Activated CD8-positive, alpha-beta T cell treated with anti-CD3 and anti-CD28 coated beads, Interleukin-2, amount 10 ng/mL, durations not matched to agents 7 days and 5 days (primary cell): ENCODE data around the gene HGS. TPM values are rescaled to one million over a fixed set of nuclear protein-coding genes. Genes with fewer than 3 reads are reported as not detected.
"Not testable (repeated sequence)": the region's sequence is repeated elsewhere in the genome, so short reads cannot be mapped to it uniquely, and the experiment has no call there.

Experiments used
- ATAC-seq: fragments of 150-1000 bp; cut with Tn5 transposase; one replicate; pipeline ENCODE4 v1.10.0; 2021; ENCODE audit warnings: moderate library complexity
- CTCF ChIA-PET: fragments of 350-600 bp; sonication (Branson Sonifier 250); formaldehyde crosslinking; loops from one replicate; lab custom pipeline; 2021; ENCODE audit warnings: antibody characterized with exemption; lab: Charles Lee
- POLR2A ChIA-PET: fragments of 350-600 bp; sonication (Branson Sonifier 250); formaldehyde crosslinking; loops from one replicate; lab custom pipeline; 2021; ENCODE audit warnings: antibody characterized with exemption; lab: Charles Lee
- DNase-seq: peaks from one replicate; pipeline ENCODE4 v3.0.0-alpha.2; 2020
- H3K27ac Mint-ChIP-seq: one replicate; pipeline ENCODE4 v1.8.0; 2021; ENCODE audit warnings: mild to moderate bottlenecking, mixed read lengths
- H3K27me3 Mint-ChIP-seq: one replicate; pipeline ENCODE4 v1.8.0; 2021; ENCODE audit warnings: low read depth, mixed read lengths
- H3K36me3 Mint-ChIP-seq: one replicate; pipeline ENCODE4 v1.8.0; 2021; ENCODE audit warnings: low read depth, mixed read lengths
- H3K4me1 Mint-ChIP-seq: one replicate; pipeline ENCODE4 v1.8.0; 2021; ENCODE audit warnings: low read depth, mixed read lengths
- H3K4me3 Mint-ChIP-seq: one replicate; pipeline ENCODE4 v1.8.0; 2021; ENCODE audit warnings: mild to moderate bottlenecking, mixed read lengths
- H3K9me3 Mint-ChIP-seq: one replicate; pipeline ENCODE4 v1.8.0; 2022; ENCODE audit warnings: mixed read lengths; ENCODE audit not compliant: insufficient read depth
- total RNA-seq, 2 experiments: library from RNA; stranded (reverse); gene quantifications; one replicate each; pipeline ENCODE4 v1.2.3, GENCODE V29; 2021

HGS gene
- total RNA-seq, 2 experiments from 2014 or later: 107 to 128 TPM

- DNase-seq (no peak), ATAC-seq (no peak)
- CTCF ChIA-PET: no interaction called here
- peaks cover 10% of the 10 kb centered on the region for H3K27me3 Mint-ChIP-seq
- no peak overlapping the region for H3K27ac Mint-ChIP-seq
- H3K36me3 Mint-ChIP-seq: no peaks in the 10 kb centered on the region
- no peaks in the 10 kb centered on the region for H3K9me3 Mint-ChIP-seq
- H3K4me1 Mint-ChIP-seq: peaks cover 10% of the 10 kb centered on the region
- POLR2A ChIA-PET: no interaction called here
- H3K4me3 Mint-ChIP-seq: no peak overlapping the region
Observed at GRCh38 chr17:81727324-81728031, 43.7 kb downstream of the HGS start.

DNA sequence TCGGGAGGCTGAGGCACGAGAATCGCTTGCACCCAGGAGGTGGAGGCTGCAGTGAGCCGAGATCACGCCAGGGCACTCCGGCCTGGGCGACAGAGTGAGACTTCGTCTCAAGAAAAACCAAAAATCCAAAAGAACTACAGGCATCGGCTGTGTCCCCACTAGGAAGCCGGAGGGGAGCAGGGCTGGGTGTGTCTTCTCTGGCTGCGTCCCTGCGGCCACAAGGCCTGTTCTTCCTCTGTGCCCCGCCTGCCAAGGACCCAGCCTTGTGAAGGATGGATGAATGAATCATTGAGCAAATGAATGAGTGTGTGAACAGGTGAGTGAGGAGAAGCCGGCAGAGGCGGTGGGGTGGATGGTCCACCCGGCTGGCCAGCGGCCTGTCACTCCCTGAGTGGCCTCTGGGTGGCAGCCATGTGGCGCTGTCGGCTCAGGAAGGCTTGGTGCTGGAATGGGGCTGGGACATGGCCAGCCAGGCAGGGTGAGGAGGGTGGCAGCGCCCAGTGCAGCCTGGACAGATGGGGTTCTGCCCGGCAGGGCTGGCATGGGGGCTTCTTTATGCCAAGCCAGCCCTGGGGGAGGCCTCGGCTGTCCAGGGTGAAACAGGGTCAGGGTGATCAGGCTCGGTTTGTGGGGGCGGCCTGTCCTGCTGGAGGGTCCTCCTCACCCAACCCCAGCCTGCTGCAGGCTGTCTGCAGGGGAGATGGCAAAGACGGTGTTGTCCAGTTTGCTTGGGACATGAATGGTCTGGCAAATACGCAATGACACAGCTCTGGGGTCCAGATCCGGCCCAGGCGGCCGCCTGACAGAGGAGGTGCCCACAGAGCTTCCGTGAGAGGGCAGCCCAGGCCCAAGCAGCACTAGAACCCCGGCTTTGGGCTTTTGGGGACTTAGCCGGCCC, 49.9 kb downstream of the HGS start:
- Mint-ChIP-seq H3K4me1 (peaks cover 18% of the 10 kb centered on the region), H3K27ac (no peak overlapping the region), H3K4me3 (no peak overlapping the region), H3K9me3 (no peaks in the 10 kb centered on the region), H3K36me3 (no peaks in the 10 kb centered on the region), H3K27me3 (peaks cover 4% of the 10 kb centered on the region)
- ATAC-seq: peak; percentile 81
- POLR2A ChIA-PET: interaction anchor here (0.6 kb wide), 1 partner anchor 139 kb away, joined by 3 read pairs; no protein-coding TSS in a partner anchor
- DNase-seq: peak; percentile 77
- CTCF ChIA-PET: interaction anchor here (0.8 kb wide), 1 partner anchor 12 kb away, joined by 4 read pairs; no protein-coding TSS in a partner anchor

DNA sequence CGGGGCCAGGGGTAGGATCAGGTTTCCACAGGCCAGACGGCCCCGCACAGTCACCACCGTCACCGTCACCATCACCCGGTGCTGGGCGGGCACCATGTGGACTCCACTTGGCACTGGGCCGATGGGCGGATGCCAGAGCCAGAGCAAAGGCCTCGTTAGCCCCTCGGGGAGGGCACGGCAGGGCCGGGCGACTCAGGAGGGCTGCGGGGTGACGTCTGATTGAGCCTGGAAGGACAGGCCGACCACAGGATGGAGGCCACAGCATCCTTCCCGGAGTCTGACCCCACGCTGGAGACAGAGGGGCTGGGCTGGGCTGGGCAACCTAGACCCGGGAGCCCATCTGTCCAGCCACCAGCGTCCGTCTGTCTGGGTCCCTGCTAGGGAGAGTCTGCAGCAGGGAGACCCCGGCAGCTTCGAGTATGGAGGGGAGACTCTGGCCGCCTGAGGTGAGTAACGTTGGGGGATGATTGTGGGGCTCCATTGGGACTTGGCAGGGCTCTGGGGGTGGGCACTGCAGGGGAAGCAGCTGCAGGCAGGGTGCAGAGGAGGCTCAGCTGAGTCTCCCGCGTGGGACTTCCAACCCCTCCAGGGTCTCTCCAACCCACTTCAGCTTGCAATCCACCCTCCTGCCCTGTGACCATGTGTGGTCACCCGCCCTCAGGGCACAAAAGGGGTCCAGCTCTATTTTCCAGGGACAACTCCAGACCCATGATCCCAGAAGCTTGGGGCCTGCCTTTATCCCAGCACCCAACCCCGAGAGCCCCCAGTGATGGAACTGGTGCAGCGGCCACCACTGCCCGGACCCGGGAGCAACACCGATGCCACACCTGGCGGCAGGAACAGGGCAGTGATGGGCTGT, 50.8 kb downstream of the HGS start:
- H3K4me3 Mint-ChIP-seq: no peak overlapping the region
- no peak for ATAC-seq
- H3K4me1 Mint-ChIP-seq: peaks cover 18% of the 10 kb centered on the region
- no peak overlapping the region for H3K27ac Mint-ChIP-seq
- H3K36me3 Mint-ChIP-seq: no peaks in the 10 kb centered on the region
- POLR2A ChIA-PET: interaction anchor here (1.1 kb wide), 1 partner anchor 71 kb away, joined by 3 read pairs; no protein-coding TSS in a partner anchor
- CTCF ChIA-PET: no interaction called here
- peaks cover 4% of the 10 kb centered on the region for H3K27me3 Mint-ChIP-seq
- no peak for DNase-seq
- no peaks in the 10 kb centered on the region for H3K9me3 Mint-ChIP-seq

GRCh38 chr17:81735264-81736102, 51.7 kb downstream of the HGS start:
- no peaks in the 10 kb centered on the region for H3K9me3 Mint-ChIP-seq
- H3K27ac Mint-ChIP-seq: no peak overlapping the region
- peak; percentile 38 for DNase-seq
- H3K27me3 Mint-ChIP-seq: peaks cover 7% of the 10 kb centered on the region
- peak overlapping the region; percentile 48 for H3K4me3 Mint-ChIP-seq
- no peaks in the 10 kb centered on the region for H3K36me3 Mint-ChIP-seq
- ATAC-seq: peak; percentile 48
- H3K4me1 Mint-ChIP-seq: peaks cover 18% of the 10 kb centered on the region
- ChIA-PET POLR2A (interaction anchor here (1.1 to 1.4 kb wide), 2 partner anchors 72 to 106 kb away, joined by 3 to 5 read pairs; no protein-coding TSS in a partner anchor), CTCF (interaction anchor here (0.8 kb wide), 1 partner anchor 134 kb away, joined by 3 read pairs; no protein-coding TSS in a partner anchor)

- POLR2A ChIA-PET: interaction anchor here (0.6 to 1.6 kb wide), 2 partner anchors 132 to 730 kb away, joined by 4 to 5 read pairs; no protein-coding TSS in a partner anchor
- ATAC-seq: no peak
- H3K27ac Mint-ChIP-seq: no peak overlapping the region
Observed at GRCh38 chr17:81737947-81738800, 54.4 kb downstream of the HGS start.

DNA sequence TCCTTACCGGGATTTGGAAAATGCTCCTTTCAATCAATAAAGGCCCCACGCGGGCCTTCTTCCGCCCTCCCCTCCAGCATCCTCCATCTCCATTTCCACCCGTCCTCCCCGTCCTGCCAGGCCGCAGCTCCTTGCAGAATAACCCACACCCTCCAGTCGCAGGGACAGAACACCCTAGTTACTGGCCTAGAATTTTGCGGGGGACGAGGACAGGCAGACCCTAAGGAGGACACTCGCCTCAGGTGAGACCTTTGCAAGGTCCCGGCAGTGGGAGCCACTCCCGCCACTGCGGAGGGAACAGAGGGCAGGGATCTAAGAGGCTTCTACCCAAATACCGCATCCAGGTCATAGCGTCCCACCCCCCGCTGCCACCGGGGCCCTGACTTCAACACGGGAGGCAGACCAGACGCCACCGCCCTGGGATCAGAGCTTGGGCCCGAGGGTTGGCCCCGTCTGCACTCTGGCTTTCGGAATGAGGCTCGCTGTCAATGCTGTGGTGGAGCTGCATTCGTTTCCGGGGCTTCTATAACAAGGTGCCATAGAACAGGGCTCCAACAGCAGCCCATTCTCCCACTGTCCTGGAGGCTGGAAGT, 55.1 kb downstream of the HGS start:
- Mint-ChIP-seq H3K4me1 (peaks cover 9% of the 10 kb centered on the region), H3K9me3 (no peaks in the 10 kb centered on the region)

More at GRCh38 chr17:81737947-81738800, 54.4 kb downstream of the HGS start:
- H3K27me3 Mint-ChIP-seq: peaks cover 13% of the 10 kb centered on the region
- CTCF ChIA-PET: no interaction called here
- DNase-seq: no peak
- no peaks in the 10 kb centered on the region for H3K9me3 Mint-ChIP-seq
- H3K36me3 Mint-ChIP-seq: no peaks in the 10 kb centered on the region
- peaks cover 14% of the 10 kb centered on the region for H3K4me1 Mint-ChIP-seq
- H3K4me3 Mint-ChIP-seq: no peak overlapping the region

GRCh38 chr17:81739593-81739992, 55.8 kb downstream of the HGS start:
- H3K9me3 Mint-ChIP-seq, ATAC-seq, POLR2A ChIA-PET, H3K4me1 Mint-ChIP-seq, CTCF ChIA-PET, H3K36me3 Mint-ChIP-seq, H3K4me3 Mint-ChIP-seq, H3K27ac Mint-ChIP-seq, DNase-seq: not testable (repeated sequence)
- peaks cover 10% of the 10 kb centered on the region for H3K27me3 Mint-ChIP-seq

More for the DNA sequence above, 55.1 kb downstream of the HGS start:
- Mint-ChIP-seq H3K4me3 (no peak overlapping the region), H3K27ac (no peak overlapping the region), H3K36me3 (no peaks in the 10 kb centered on the region), H3K27me3 (peaks cover 10% of the 10 kb centered on the region)
- POLR2A ChIA-PET: interaction anchor here (0.6 kb wide), 1 partner anchor 729 kb away, joined by 5 read pairs; no protein-coding TSS in a partner anchor
- CTCF ChIA-PET: no interaction called here
- DNase-seq (no peak), ATAC-seq (no peak)

GRCh38 chr17:81740395-81740961, 56.7 kb downstream of the HGS start:
- no peak overlapping the region for H3K4me3 Mint-ChIP-seq
- DNase-seq (no peak), ATAC-seq (peak; percentile 20)
- H3K36me3 Mint-ChIP-seq: no peaks in the 10 kb centered on the region
- no peaks in the 10 kb centered on the region for H3K9me3 Mint-ChIP-seq
- H3K27ac Mint-ChIP-seq: no peak overlapping the region
- H3K27me3 Mint-ChIP-seq: peaks cover 10% of the 10 kb centered on the region
- ChIA-PET CTCF (no interaction called here), POLR2A (no interaction called here)
- H3K4me1 Mint-ChIP-seq: peaks cover 7% of the 10 kb centered on the region

- Mint-ChIP-seq H3K27me3 (peaks cover 10% of the 10 kb centered on the region), H3K4me3 (no peak overlapping the region), H3K9me3 (no peaks in the 10 kb centered on the region), H3K4me1 (peaks cover 2% of the 10 kb centered on the region), H3K36me3 (no peaks in the 10 kb centered on the region), H3K27ac (no peak overlapping the region)
- peak; percentile 40 for ATAC-seq
- ChIA-PET POLR2A (no interaction called here), CTCF (no interaction called here)
- DNase-seq: no peak
Observed at GRCh38 chr17:81741049-81741593, 57.3 kb downstream of the HGS start.
